ENCODE data around the gene NIPAL1.
A peak's percentile ranks its signal among the peaks of the same experiment; 100 is the strongest.

The NIPAL1 gene

GRCh38 chr4:48027653-48028052 lies 11.1 kb downstream of the NIPAL1 start:
- no peak for DNase-seq (ENCODE audit: low read depth in 2 of 2)

GRCh38 chr4:48028696-48029095 lies 12.1 kb downstream of the NIPAL1 start:
- DNase-seq (ENCODE audit: low read depth in 2 of 2): no peak

DNA sequence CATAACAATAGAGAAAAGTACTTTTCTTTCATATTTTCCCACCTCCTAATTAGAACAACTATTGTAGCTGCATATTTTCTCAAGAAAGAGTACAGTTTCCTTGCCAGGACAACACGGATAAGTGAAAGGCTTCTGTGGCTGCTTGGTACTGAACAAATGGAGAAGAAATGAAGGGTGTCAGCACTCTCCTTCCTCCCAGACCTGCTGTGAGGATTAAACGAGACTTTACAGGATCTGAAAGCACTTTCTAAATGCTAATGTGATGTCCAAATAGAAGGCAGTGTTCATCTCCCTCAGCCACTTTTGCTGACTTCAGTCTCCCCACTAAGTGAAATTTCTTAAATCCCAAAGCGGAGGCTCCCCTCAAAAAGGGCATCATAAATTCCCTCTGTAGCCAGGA lies 13.9 kb downstream of the NIPAL1 start:
- no peak for DNase-seq (ENCODE audit: low read depth in 2 of 2)

- DNase-seq (ENCODE audit: low read depth in 2 of 2): no peak
These were observed 15.4 kb downstream of the NIPAL1 start for GRCh38 chr4:48031802-48032525.

DNA sequence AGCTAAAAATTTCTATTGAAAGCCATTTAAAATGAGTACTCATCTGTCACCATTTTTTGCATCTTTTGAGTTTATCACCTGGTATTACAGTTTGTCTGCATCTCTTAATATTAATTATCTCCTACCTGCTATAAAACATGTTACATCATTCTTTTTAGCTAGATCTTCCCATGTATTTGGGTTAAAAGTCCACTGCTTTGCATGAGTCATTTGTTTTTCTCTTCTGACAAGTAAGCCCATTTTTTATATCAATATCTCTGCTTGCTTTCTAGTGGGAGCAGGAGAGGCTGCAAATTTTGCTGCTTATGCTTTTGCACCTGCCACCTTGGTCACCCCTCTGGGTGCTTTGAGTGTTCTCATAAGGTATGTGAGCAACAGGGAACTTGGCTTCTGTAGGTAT lies 16.1 kb downstream of the NIPAL1 start:
- DNase-seq (ENCODE audit: low read depth in 2 of 2): no peak

GRCh38 chr4:48033412-48033811 lies 16.8 kb downstream of the NIPAL1 start:
- no peak for DNase-seq (ENCODE audit: low read depth in 2 of 2)

GRCh38 chr4:48033825-48034413 lies 17.3 kb downstream of the NIPAL1 start:
- DNase-seq (ENCODE audit: low read depth in 2 of 2): peak in 1 of 2 donors; percentile 42

- no peak for DNase-seq (ENCODE audit: low read depth in 2 of 2)
These were observed 19.4 kb downstream of the NIPAL1 start for GRCh38 chr4:48035952-48036351.

DNA sequence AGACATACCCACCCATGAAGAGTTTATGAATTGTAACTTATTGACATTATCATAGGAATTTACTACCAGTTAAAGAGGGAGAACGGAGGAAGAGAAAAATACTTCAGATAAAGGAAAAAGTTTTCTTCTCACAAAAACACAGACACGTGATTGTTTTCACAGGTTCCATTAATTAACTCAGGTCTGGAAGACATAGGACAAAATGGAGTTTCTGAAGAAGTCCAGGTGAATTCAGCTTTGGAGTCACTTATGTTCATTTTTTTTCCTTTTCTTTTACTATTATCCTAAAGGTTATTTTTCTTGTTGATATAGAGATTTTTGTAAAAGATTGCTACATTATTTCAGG lies 20.5 kb downstream of the NIPAL1 start:
- no peak for DNase-seq (ENCODE audit: low read depth in 2 of 2)

DNA sequence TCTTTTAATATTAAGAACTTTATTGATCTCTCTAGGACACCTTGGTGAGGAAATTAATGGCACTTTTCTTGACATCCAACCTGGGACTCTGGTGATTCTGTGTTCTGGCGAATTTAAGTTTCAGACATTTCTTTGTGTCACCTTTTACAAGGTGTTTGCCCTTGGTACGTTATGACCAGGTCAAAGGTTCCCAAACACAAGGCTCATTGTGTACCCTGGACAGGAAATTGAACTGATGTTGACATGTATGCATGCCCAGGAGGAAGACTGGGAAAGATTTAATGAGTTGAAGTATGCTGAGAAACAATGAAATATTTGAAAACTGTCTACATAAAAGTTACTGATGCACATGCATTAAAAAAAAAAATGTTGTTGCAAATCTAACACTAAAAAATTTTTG lies 22.1 kb downstream of the NIPAL1 start:
- no peak for DNase-seq (ENCODE audit: low read depth in 2 of 2)

- DNase-seq (ENCODE audit: low read depth in 2 of 2): no peak
These were observed 23.0 kb downstream of the NIPAL1 start for GRCh38 chr4:48039561-48039960.

DNA sequence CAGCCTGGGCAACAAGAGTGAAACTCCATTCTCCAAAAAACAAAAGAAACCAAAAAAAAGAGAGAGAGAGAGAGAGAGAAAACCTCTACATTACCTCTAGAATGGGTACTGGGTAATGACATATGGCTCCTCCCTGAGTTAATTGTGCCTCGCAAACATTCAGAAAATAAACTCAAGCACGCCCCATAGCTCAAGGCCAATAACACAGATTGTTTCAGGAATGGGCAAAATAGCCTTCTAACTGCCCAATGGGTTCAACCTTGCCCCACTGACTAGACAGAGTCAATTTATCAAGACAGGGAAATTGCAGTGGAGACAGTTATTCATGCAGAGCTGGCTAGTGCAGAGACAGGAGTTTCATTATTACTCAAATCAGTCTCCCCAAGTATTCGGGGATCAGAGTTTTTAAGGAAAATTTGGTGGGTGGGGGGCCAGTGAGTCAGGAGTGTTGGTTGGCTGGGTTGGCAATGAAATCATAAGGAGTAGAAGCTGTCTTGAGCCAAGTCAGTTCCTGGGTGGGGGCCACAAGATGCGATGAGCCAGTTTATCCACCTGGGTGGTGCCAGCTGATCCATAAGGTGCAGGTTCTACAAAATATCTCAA lies 25.1 kb downstream of the NIPAL1 start:
- no peak for DNase-seq (ENCODE audit: low read depth in 2 of 2)

DNA sequence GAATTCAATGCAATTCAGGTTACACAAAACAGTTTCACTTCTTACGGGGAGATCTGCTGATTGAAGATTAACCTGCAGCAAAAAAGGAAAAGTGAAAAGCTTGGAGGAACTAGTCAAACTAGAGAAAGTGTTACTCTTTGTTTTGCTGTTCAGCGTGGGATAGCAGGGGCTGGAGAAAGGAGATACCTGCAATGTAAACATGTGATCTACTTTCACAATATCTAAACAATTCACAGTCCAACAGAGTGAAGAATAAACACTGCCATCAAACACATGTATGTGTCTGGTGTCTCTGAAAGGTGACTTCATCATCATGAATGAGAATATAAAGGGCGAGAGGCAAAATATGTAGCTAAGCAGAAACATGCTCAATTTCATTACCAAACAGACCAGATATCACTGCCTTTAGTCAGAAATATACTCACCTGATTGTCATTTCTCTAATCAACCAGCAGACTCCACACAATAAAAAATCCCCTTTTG lies 26.4 kb downstream of the NIPAL1 start:
- DNase-seq (ENCODE audit: low read depth in 2 of 2): no peak

DNA sequence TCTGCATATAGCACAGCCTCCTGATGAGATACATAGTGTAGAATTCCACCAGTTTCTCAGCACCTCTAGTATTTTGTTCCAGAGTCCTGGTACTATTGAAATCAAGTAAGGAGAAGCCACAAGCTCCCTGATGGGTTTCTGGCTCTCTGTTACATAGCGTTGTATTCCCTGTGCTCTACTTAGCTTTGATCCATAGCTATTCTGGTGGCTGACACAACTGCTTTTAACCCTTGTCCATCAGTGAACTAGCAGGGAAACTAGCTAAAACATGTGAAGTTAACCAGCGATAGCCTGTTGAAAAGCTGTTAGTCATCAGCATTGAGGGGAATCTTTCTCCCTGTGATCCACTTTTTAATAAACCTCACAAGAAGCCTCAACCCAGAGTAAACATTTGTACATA lies 26.9 kb downstream of the NIPAL1 start:
- no peak for DNase-seq (ENCODE audit: low read depth in 2 of 2)

DNA sequence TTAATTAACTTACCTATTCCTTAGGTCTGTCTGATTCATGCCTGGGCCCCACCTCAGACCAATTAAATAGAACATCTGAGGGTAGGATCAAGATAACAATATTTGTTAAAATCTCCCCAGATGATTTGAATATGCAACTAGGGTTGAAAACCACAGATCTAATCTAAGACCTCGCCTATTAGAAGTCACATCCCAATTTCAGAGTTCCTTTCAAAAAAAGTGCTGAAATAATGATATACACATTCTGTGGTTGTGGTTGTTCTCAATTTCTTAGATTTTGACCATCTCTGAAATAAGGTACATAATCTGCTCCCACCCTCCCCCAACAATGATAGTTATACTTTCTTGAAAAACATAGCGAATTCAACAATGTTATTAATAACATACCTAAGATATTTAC lies 27.7 kb downstream of the NIPAL1 start:
- no peak for DNase-seq (ENCODE audit: low read depth in 2 of 2)

GRCh38 chr4:48046059-48046458 lies 29.5 kb downstream of the NIPAL1 start:
- no peak for DNase-seq (ENCODE audit: low read depth in 2 of 2)

- peak in 1 of 2 donors; percentile 21 for DNase-seq (ENCODE audit: low read depth in 2 of 2)
These were observed 30.9 kb downstream of the NIPAL1 start for GRCh38 chr4:48047421-48047844.

DNA sequence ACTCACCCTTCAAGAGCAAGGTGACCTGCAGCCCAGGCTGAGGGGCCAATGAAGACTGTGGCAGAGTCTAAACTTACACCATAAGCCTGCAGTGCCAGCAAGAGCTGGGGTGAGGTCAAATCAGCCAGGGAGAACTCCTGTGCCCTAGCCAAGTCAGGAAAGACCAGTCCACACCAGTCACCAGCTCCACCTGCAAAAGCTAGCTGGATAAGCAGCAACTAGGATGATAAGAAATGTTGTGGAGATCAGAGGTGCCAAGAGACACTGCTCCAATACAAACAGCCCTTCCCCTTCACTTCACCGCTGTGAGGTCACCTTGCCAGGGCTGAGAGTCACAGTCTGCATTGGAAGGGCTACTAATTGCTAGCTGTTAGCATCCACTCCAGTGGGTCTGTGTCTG lies 31.3 kb downstream of the NIPAL1 start:
- DNase-seq (ENCODE audit: low read depth in 2 of 2): no peak

DNA sequence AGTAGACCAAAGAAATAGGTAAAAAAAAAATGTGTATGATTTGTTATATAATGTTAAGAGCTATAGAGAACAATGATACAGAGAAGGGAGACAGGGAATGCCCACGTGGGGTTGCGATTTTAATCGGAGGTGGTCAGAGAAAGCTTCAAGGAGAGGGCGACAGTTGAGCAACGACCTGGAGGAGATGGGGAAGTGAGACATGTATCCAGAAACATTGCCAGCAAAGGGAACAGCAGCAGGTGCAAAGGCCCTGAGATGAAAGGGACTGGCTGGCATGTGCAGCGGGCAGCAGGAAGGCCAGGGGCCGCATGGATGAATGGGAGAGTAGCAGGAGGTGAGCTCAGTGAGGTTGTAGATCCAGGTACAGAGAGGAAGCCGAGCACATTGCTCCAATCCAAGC lies 32.9 kb downstream of the NIPAL1 start:
- DNase-seq (ENCODE audit: low read depth in 2 of 2): no peak

DNA sequence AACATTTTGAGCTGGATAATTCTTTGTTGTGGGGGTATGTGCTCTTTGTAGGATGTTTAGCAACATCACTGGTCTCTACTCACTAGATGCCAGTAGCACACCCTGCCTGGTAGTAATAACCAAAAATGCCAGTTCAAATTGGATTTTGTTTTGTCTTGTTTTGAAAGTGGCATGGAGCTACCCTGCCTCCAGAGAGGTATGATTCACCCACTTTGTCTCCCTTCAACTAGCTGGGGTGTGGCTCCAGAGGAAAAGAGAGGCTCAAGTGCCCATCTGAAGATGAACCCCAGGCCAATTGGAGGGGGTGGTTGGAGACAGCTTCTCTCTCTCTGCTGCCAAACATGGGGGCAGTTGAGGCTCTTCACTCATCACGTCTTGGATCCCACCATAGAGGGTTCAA lies 34.5 kb downstream of the NIPAL1 start:
- no peak for DNase-seq (ENCODE audit: low read depth in 2 of 2)

DNA sequence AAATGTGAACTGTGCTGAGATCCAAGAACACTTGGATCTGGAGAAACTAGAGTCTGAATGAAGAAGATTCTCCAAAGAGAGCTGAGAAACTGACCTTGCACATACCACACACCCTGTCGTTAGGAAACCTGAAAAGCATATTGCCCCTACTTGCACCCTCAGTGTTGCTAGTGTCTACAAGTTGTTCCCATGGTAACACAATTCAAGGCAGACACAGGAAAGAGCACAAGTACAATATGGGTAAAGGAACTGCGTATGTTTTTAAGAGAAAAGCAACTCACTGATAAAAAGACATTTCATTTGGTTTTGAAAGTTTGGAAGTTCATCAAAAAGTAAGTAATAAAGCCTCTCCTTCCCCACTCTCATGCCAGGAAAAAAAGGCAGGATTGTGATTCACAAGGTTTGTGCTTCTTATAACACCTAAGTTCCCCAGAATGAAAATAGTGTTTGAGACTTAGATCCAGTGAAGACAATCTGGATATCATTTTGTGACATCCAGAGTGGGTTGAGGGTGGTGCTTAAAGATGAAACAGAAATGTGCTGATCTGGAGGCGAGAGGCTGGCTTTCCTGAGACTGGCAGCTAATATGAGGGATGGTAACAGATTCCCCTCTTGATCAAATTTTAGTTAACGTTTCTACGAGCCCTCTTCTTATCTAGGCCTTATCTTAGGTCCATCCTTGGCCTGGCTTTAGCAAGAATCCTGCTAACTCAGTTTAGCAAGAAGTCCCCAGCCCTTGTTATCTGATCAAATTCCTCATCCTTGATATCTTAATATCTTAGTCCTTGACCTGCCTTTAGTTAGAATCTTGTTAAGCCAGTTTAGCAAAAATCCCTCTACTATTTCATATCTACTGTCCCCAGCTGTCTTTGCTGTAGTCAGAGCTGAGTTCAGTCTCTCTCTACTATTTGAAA lies 42.3 kb downstream of the NIPAL1 start:
- DNase-seq (ENCODE audit: low read depth in 2 of 2): no peak

- no peak for DNase-seq (ENCODE audit: low read depth in 2 of 2)
These were observed 47.8 kb downstream of the NIPAL1 start for GRCh38 chr4:48064349-48064748.
